NCI-H510A (cell line): ENCODE measurements around the gene ZNF560.
"Not testable (repeated sequence)": the region's sequence is repeated elsewhere in the genome, so short reads cannot be mapped to it uniquely, and the experiment has no call there.

ENCODE experiments used
- DNase-seq: peaks from one replicate; lab custom pipeline; 2025; lab: John Stamatoyannopoulos, UW

ZNF560 gene

GRCh38 chr19:9498183-9498902, at the start of gene ZNF560:
Gene ZNF560 (minus strand): TSS chr19:9498616. CDS start chr19:9475313, 23,303 bp downstream.
- peak; percentile 18 for DNase-seq

- DNase-seq, result no peak
These were observed 49.5 kb upstream of the ZNF560 start for GRCh38 chr19:9547870-9548269.

GRCh38 chr19:9541281-9541680, 42.9 kb upstream of the ZNF560 start:
- not testable (repeated sequence) for DNase-seq

GRCh38 chr19:9539921-9540320, 41.5 kb upstream of the ZNF560 start:
- not testable (repeated sequence) for DNase-seq

GRCh38 chr19:9539201-9539600, 40.8 kb upstream of the ZNF560 start:
- not testable (repeated sequence) for DNase-seq

GRCh38 chr19:9538183-9539058, 40.0 kb upstream of the ZNF560 start, which contains the start of gene ZNF426:
Gene ZNF426 (minus strand): TSS chr19:9538645. CDS start chr19:9536232, 2,413 bp downstream.
- peak; percentile 76 for DNase-seq

- no peak for DNase-seq
These were observed 37.5 kb upstream of the ZNF560 start for GRCh38 chr19:9535934-9536333.

- DNase-seq, result no peak
These were observed 33.5 kb upstream of the ZNF560 start for GRCh38 chr19:9531933-9532332.

- no peak for DNase-seq
These were observed 30.4 kb upstream of the ZNF560 start for GRCh38 chr19:9528757-9529336.

GRCh38 chr19:9523885-9524474, 25.6 kb upstream of the ZNF560 start:
- DNase-seq, result no peak

GRCh38 chr19:9507285-9507684, 8.9 kb upstream of the ZNF560 start:
- DNase-seq, result no peak

GRCh38 chr19:9500796-9501195, 2.4 kb upstream of the ZNF560 start:
- no peak for DNase-seq

GRCh38 chr19:9494096-9494495, 4.3 kb downstream of the ZNF560 start:
- DNase-seq, result no peak

GRCh38 chr19:9487016-9487415, 11.4 kb downstream of the ZNF560 start:
- DNase-seq, result no peak

- DNase-seq, result no peak
These were observed 13.3 kb downstream of the ZNF560 start for GRCh38 chr19:9485140-9485539.

GRCh38 chr19:9474975-9475374, 23.4 kb downstream of the ZNF560 start:
- DNase-seq, result no peak

GRCh38 chr19:9467161-9467560, 31.3 kb downstream of the ZNF560 start:
- DNase-seq, result no peak

GRCh38 chr19:9461938-9462337, 36.5 kb downstream of the ZNF560 start:
- DNase-seq, result no peak

- DNase-seq, result no peak
These were observed 42.3 kb downstream of the ZNF560 start for GRCh38 chr19:9456018-9456689.

- no peak for DNase-seq
These were observed 44.5 kb downstream of the ZNF560 start for GRCh38 chr19:9453953-9454352.

GRCh38 chr19:9445037-9445436, 53.4 kb downstream of the ZNF560 start:
- no peak for DNase-seq

- no peak for DNase-seq
These were observed 62.1 kb downstream of the ZNF560 start for GRCh38 chr19:9436358-9436757.
